OCI-LY7 (cell line): ENCODE data around the gene IQUB. TPM values are rescaled to one million over a fixed set of nuclear protein-coding genes. Genes with fewer than 3 reads are reported as not detected.

Experiments used
- BruUV-seq: library from RNA; stranded (reverse); fragments of 400-500 nt; replicated peaks from 2 replicates; lab custom pipeline; 2021; lab: Mats Ljungman, UMichigan
- CTCF ChIA-PET: fragments of 300-600 bp; sonication (Branson Sonifier 250); formaldehyde crosslinking; loops from one replicate; lab custom pipeline; 2022; ENCODE audit warnings: antibody characterized with exemption; ENCODE audit not compliant: unreplicated experiment; lab: Charles Lee
- POLR2A ChIA-PET: fragments of 300-600 bp; sonication (Branson Sonifier 250); formaldehyde crosslinking; loops from one replicate; lab custom pipeline; 2022; ENCODE audit warnings: antibody characterized with exemption; lab: Charles Lee
- DNase-seq: peaks from one replicate; pipeline ENCODE4 v3.0.0-alpha.2; 2015; ENCODE audit warnings: low spot score
- H2AFZ ChIP-seq: fragments of 200-600 bp; sonication (generic), shearing (Covaris generic); 2 replicates; pipeline ENCODE4 v1.6.1; 2014; ENCODE audit warnings: mild to moderate bottlenecking, antibody characterized with exemption, low read length, moderate library complexity
- H3K27ac ChIP-seq: fragments of 200-600 bp; sonication (generic); 2 replicates; pipeline ENCODE4 v1.5.1; 2014; ENCODE audit warnings: mixed run types, low read depth, mild to moderate bottlenecking, moderate library complexity, low read length, inconsistent platforms; ENCODE audit not compliant: poor library complexity, severe bottlenecking
- H3K36me3 ChIP-seq: fragments of 200-600 bp; sonication (generic); 2 replicates; pipeline ENCODE4 v1.6.1; 2014; ENCODE audit warnings: mild to moderate bottlenecking, antibody characterized with exemption, low read length, moderate library complexity, mixed read lengths; ENCODE audit not compliant: insufficient read depth
- H3K4me1 ChIP-seq: fragments of 200-600 bp; sonication (generic); 2 replicates; pipeline ENCODE4 v1.5.1; 2014; ENCODE audit warnings: mild to moderate bottlenecking, low read length; ENCODE audit not compliant: insufficient read depth, poor library complexity, severe bottlenecking
- H3K4me2 ChIP-seq: fragments of 200-600 bp; sonication (generic); 2 replicates; pipeline ENCODE4 v1.6.1; 2014; ENCODE audit warnings: mild to moderate bottlenecking, low read length
- H3K4me3 ChIP-seq: fragments of 200-600 bp; sonication (generic); 2 replicates; pipeline ENCODE4 v1.5.1; 2014; ENCODE audit warnings: mild to moderate bottlenecking, low read depth, low read length; ENCODE audit not compliant: poor library complexity, severe bottlenecking
- H3K79me2 ChIP-seq: fragments of 200-600 bp; sonication (generic); 2 replicates; pipeline ENCODE4 v1.6.1; 2016; ENCODE audit warnings: low read depth, mild to moderate bottlenecking, low read length, moderate library complexity, mixed read lengths; ENCODE audit not compliant: insufficient read depth
- H3K9me2 ChIP-seq: fragments of 200-600 bp; sonication (generic); 2 replicates; pipeline ENCODE4 v1.6.1; 2016; ENCODE audit warnings: mild to moderate bottlenecking, low read length, mixed read lengths; ENCODE audit not compliant: insufficient read depth
- H3K9me3 ChIP-seq: fragments of 200-600 bp; sonication (generic); 2 replicates; pipeline ENCODE4 v1.6.1; 2014; ENCODE audit warnings: mild to moderate bottlenecking, mixed run types, low read length, mixed read lengths
- H4K20me1 ChIP-seq: fragments of 200-600 bp; sonication (generic); 2 replicates; pipeline ENCODE4 v1.6.1; 2014; ENCODE audit warnings: mild to moderate bottlenecking, antibody characterized with exemption, low read length, moderate library complexity, mixed read lengths; ENCODE audit not compliant: insufficient read depth
- EZH2phosphoT487 ChIP-seq: fragments of 200-600 bp; sonication (generic); IDR thresholded peaks from 2 replicates; pipeline ENCODE4 v1.6.1; 2018; ENCODE audit warnings: low read depth, borderline replicate concordance, mild to moderate bottlenecking, mixed run types, antibody characterized with exemption, low read length, moderate library complexity, mixed read lengths
- intact Hi-C: fragments of 100-400 bp; cut with micrococcal nuclease; formaldehyde crosslinking; loops from one replicate; pipeline ENCODE4 v1.10.0; 2022; ENCODE audit not compliant: unreplicated experiment
- total RNA-seq, 2 experiments: library from RNA; depleted of rRNA in 1 of 2; stranded (reverse); fragments of >200 nt in 1 of 2; shearing (Covaris generic) in 1 of 2; gene quantifications; 2 replicates each; pipeline ENCODE4 v1.2.3, GENCODE V29; 2014 to 2022
- TF ChIP-seq, protein P1 (sequence below): fragments of 200-600 bp; sonication (generic); conservative IDR thresholded peaks from 2 replicates; pipeline ENCODE4 v1.5.1; 2014; ENCODE audit warnings: mild to moderate bottlenecking, antibody characterized with exemption, low read length, moderate library complexity, mixed read lengths

Gene IQUB
- total RNA-seq, 2 experiments from 2014 or later: 0.09 to 0.32 TPM

DNA sequence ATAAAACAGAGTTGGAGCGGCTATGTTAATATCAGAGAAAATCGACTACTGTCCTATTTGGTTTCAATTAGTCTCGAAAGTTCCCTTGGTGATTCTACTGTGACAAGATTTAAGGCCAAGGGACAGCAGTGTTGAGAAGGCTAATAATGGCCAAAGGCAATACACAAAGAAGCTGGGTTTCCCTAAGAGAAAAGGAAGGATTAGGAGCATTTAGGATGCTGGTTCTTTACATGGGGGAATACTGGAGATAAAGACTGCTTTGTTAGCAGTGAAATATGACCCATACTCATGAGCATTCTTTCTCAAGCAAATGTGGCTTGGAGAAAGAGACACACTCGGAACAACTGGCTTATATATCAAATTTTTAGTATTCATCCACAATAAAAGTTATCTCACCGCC lies 32.2 kb downstream of the IQUB start:
- Histone ChIP-seq H3K36me3 (no peaks in the 10 kb centered on the region), H3K79me2 (no peaks in the 10 kb centered on the region), H3K4me1 (no peaks in the 10 kb centered on the region), H3K27ac (no peak overlapping the region), H3K9me2 (no peaks in the 10 kb centered on the region), H2AFZ (no peak overlapping the region), H4K20me1 (no peaks in the 10 kb centered on the region), H3K4me3 (no peak overlapping the region), H3K9me3 (no peaks in the 10 kb centered on the region), H3K4me2 (no peak overlapping the region)
- CTCF ChIA-PET: no interaction called here
- no peak for DNase-seq
- POLR2A ChIA-PET: no interaction called here
- intact Hi-C loops: no loop called here
- no TSS peak for BruUV-seq
- no peak for TF ChIP-seq EZH2phosphoT487
- TF ChIP-seq, protein P1, sequence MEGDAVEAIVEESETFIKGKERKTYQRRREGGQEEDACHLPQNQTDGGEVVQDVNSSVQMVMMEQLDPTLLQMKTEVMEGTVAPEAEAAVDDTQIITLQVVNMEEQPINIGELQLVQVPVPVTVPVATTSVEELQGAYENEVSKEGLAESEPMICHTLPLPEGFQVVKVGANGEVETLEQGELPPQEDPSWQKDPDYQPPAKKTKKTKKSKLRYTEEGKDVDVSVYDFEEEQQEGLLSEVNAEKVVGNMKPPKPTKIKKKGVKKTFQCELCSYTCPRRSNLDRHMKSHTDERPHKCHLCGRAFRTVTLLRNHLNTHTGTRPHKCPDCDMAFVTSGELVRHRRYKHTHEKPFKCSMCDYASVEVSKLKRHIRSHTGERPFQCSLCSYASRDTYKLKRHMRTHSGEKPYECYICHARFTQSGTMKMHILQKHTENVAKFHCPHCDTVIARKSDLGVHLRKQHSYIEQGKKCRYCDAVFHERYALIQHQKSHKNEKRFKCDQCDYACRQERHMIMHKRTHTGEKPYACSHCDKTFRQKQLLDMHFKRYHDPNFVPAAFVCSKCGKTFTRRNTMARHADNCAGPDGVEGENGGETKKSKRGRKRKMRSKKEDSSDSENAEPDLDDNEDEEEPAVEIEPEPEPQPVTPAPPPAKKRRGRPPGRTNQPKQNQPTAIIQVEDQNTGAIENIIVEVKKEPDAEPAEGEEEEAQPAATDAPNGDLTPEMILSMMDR: no peak

DNA sequence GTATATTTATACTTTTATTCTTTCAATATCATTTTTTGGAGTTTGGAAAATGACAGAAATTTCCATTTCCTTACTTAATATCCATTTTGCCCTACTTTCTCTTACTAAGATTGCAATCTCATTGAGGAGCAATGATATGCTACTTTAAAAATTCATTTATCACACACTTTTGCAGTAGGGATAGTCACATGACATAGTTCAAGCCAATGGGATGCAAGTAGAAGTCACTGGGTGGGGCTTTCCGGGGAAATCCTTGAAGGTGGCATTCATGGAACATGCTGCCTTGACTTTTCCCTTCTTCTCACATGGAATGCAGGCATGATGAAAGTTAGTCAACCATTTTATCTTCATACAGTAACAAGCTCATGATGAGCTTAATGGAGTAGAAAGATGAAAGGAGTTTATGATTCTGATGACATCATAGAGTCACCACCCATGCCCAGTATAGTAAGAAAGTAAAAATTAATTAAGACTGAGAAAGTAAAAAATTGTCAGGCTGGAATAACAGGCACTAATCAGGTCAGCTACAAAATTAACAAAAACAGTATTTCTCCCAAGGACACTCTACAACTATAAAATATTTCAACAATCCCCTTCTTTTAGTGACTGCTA lies 33.4 kb downstream of the IQUB start:
- intact Hi-C loops: no loop called here
- POLR2A ChIA-PET: no interaction called here
- H3K9me3 ChIP-seq: no peaks in the 10 kb centered on the region
- H3K36me3 ChIP-seq: no peaks in the 10 kb centered on the region
- BruUV-seq: no TSS peak
- H4K20me1 ChIP-seq: no peaks in the 10 kb centered on the region
- no peak overlapping the region for H3K4me3 ChIP-seq
- H2AFZ ChIP-seq: no peak overlapping the region
- TF ChIP-seq, protein P1: no peak
- no peak for TF ChIP-seq EZH2phosphoT487
- no peak overlapping the region for H3K27ac ChIP-seq
- no peaks in the 10 kb centered on the region for H3K4me1 ChIP-seq
- H3K9me2 ChIP-seq: no peaks in the 10 kb centered on the region
- CTCF ChIA-PET: no interaction called here
- H3K4me2 ChIP-seq: no peak overlapping the region
- DNase-seq: no peak
- H3K79me2 ChIP-seq: no peaks in the 10 kb centered on the region

DNA sequence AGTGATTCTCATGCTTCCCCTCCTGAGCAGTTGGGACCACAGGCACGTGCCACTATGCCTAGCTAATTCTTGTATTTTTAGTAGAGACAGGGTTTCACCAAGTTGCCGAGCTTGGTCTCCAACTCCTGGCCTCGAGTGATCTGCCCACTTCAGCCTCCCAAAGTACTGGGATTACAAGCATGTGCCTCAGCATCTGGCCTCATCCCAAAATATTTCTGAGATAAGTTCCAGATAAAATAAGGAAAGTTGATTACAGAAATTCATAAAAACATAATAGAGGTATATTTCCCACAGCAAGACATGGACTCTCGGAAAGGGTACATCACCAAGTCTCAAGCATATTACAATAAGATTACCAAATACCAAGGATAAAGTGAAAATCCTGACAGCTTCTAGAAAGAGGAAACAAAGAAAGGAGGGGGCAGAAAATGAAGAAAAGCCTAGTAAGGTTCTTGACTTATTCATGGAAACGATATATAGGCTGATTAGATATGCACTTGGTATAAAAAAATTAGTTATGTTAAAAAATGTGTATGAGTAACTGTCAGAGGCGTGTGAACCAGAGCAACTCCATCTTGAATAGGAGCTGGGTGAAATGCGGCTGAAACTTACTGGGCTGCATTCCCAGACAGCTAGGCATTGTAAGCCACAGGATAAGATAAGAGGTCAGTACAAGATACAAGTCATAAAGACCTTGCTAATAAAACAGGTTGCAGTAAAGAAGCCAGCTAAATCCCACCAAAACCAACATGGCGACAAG lies 35.0 kb downstream of the IQUB start:
- no peak for DNase-seq
- TF ChIP-seq, protein P1: no peak
- no peak for TF ChIP-seq EZH2phosphoT487
- H2AFZ ChIP-seq: no peak overlapping the region
- H3K79me2 ChIP-seq: no peaks in the 10 kb centered on the region
- H3K4me3 ChIP-seq: no peak overlapping the region
- H3K27ac ChIP-seq: no peak overlapping the region
- H3K36me3 ChIP-seq: no peaks in the 10 kb centered on the region
- intact Hi-C loops: loop anchor here (10.0 kb wide), 1 partner anchor 365 kb away; no protein-coding TSS in a partner anchor
- ChIA-PET CTCF (no interaction called here), POLR2A (interaction anchor here (0.7 to 1.0 kb wide), 3 partner anchors 9 to 207 kb away, joined by 3 to 4 read pairs (median 4); no protein-coding TSS in a partner anchor)
- H3K9me3 ChIP-seq: no peaks in the 10 kb centered on the region
- H3K4me1 ChIP-seq: no peaks in the 10 kb centered on the region
- no TSS peak for BruUV-seq
- no peak overlapping the region for H3K4me2 ChIP-seq
- no peaks in the 10 kb centered on the region for H3K9me2 ChIP-seq
- no peaks in the 10 kb centered on the region for H4K20me1 ChIP-seq
